Transverse colon (tissue), 4 donors: ENCODE measurements around the gene C1orf21. TPM values are rescaled to one million over a fixed set of nuclear protein-coding genes. Genes with fewer than 3 reads are reported as not detected.

Experiments
- DNase-seq: peaks from one replicate; pipeline ENCODE4 v3.0.0-alpha.2; 2019
- H3K27ac ChIP-seq, 4 donors: fragments of 200-600 bp; sonication (generic); 2 replicates each; pipeline ENCODE4 v1.5.1; 2016 to 2018; ENCODE audit warnings: inconsistent platforms in 4 of 4
- H3K27me3 ChIP-seq: fragments of 200-600 bp; sonication (generic); 2 replicates; pipeline ENCODE4 v1.5.1; 2017; ENCODE audit warnings: inconsistent platforms
- H3K36me3 ChIP-seq, 4 donors: fragments of 200-600 bp; sonication (generic); 2 replicates each; pipeline ENCODE4 v1.5.1; 2017 to 2019; ENCODE audit warnings: inconsistent platforms in 4 of 4
- H3K4me1 ChIP-seq, 4 donors: fragments of 200-600 bp; sonication (generic); 2 replicates each; pipeline ENCODE4 v1.5.1; 2017 to 2020; ENCODE audit warnings: inconsistent platforms in 4 of 4
- H3K4me3 ChIP-seq, 4 donors: fragments of 200-600 bp; sonication (generic); 1 replicate in 1 of 4; 2 replicates in 3 of 4; pipeline versions ENCODE4 v1.5.1 to v1.6.1; 2017 to 2019; ENCODE audit warnings: inconsistent platforms in 4 of 4
- H3K9me3 ChIP-seq, 2 donors: fragments of 200-600 bp; sonication (generic); 2 replicates each; pipeline ENCODE4 v1.5.1; 2017 to 2019; ENCODE audit warnings: inconsistent platforms in 2 of 2
- CTCF ChIP-seq, 5 experiments: fragments of 200-600 bp in 3 of 5; fragments of 450-650 bp in 2 of 5; sonication (generic) in 3 of 5; IDR thresholded peaks; 1 replicate in 2 of 5; 2 replicates in 3 of 5; pipeline ENCODE4 v1.5.1; 2016 to 2017; ENCODE audit warnings: antibody characterized with exemption in 5 of 5, inconsistent platforms in 3 of 5, mild to moderate bottlenecking in 2 of 5, moderate library complexity in 1 of 5
- EP300 ChIP-seq: sonication (generic); formaldehyde crosslinking; IDR thresholded peaks from one replicate; pipeline ENCODE4 v1.6.1; 2017; ENCODE audit warnings: antibody characterized with exemption, low read depth
- POLR2A ChIP-seq: fragments of 450-650 bp; IDR thresholded peaks from one replicate; pipeline ENCODE4 v1.6.1; 2016; ENCODE audit warnings: antibody characterized with exemption, mild to moderate bottlenecking, moderate library complexity
- POLR2AphosphoS5 ChIP-seq, 3 donors: sonication (generic); formaldehyde crosslinking; IDR thresholded peaks; one replicate each; pipeline ENCODE4 v1.6.1; 2016; ENCODE audit warnings: antibody characterized with exemption in 3 of 3
- WGBS, 2 donors: methylation state at CpG; one replicate each; pipeline ENCODE4 v1.1.5; 2018; ENCODE audit warnings: low coverage in 1 of 2; 5-methylcytosine and 5-hydroxymethylcytosine counted together
- in situ Hi-C, 4 donors: fragments of 200-750 bp; cut with MboI; loops; one replicate each; pipeline versions ENCODE4 v1.15.0 to v1.15.1; 2017; ENCODE audit warnings: low sequenced_read_pairs in 3 of 4, low pct_ligation_motif_present in 1 of 4, low pct_unique_long_range_greater_than_20kb in 1 of 4
- intact Hi-C: fragments of 100-400 bp; cut with DNase I; formaldehyde crosslinking; loops from one replicate; pipeline ENCODE4 v1.15.1; 2023; ENCODE audit warnings: low total_unique reads
- total RNA-seq, 4 donors: library from RNA; depleted of rRNA; stranded (reverse); fragments of >200 nt; gene quantifications; one replicate each; pipeline ENCODE4 v1.1.0, GENCODE V29; 2016

Gene C1orf21
- total RNA-seq, 4 donors from 2014 or later, result 38.4 to 70.0 (median 62.4) TPM

GRCh38 chr1:184427722-184428121 lies 40.9 kb downstream of the C1orf21 start:
- no peaks in the 10 kb centered on the region for H3K27me3 ChIP-seq
- no peaks in the 10 kb centered on the region for H3K9me3 ChIP-seq
- TF ChIP-seq CTCF (IDR thresholded peaks at IDR 0.05) (no peak), POLR2A (no peak), EP300 (no peak), POLR2AphosphoS5 (IDR thresholded peaks at IDR 0.05) (no peak)
- in situ Hi-C loops, result no loop called here
- DNase-seq, result no peak
- H3K4me3 ChIP-seq, result no peak overlapping the region
- intact Hi-C loops, result no loop called here
- H3K36me3 ChIP-seq, result no peaks in the 10 kb centered on the region
- 75 to 87% methylated on average over 1 to 2 of the region's 2 CpGs for WGBS, 2 donors
- H3K27ac ChIP-seq, result no peak overlapping the region
- peaks cover 10 to 47% (median 27%) of the 10 kb centered on the region in 4 donors for H3K4me1 ChIP-seq

GRCh38 chr1:184428604-184429003 lies 41.8 kb downstream of the C1orf21 start:
- H3K27ac ChIP-seq, result no peak overlapping the region
- no peak for DNase-seq
- no peaks in the 10 kb centered on the region for H3K9me3 ChIP-seq
- no peak for TF ChIP-seq CTCF (IDR thresholded peaks at IDR 0.05)
- TF ChIP-seq EP300, result no peak
- TF ChIP-seq POLR2AphosphoS5 (IDR thresholded peaks at IDR 0.05), result no peak
- no peak for TF ChIP-seq POLR2A
- H3K27me3 ChIP-seq, result no peaks in the 10 kb centered on the region
- in situ Hi-C loops (no loop called here), intact Hi-C loops (no loop called here)
- H3K36me3 ChIP-seq, result no peaks in the 10 kb centered on the region
- peaks cover 12 to 46% (median 25%) of the 10 kb centered on the region in 4 donors for H3K4me1 ChIP-seq
- H3K4me3 ChIP-seq, result no peak overlapping the region

- TF ChIP-seq EP300, result no peak
- no peak for TF ChIP-seq POLR2AphosphoS5 (IDR thresholded peaks at IDR 0.05)
- TF ChIP-seq CTCF (IDR thresholded peaks at IDR 0.05), result no peak
- TF ChIP-seq POLR2A, result no peak
- 87 to 90% methylated on average over 3 of the region's 3 CpGs for WGBS, 2 donors
- Histone ChIP-seq H3K27me3 (no peaks in the 10 kb centered on the region), H3K4me1 (peaks cover 12 to 40% (median 22%) of the 10 kb centered on the region in 4 donors), H3K27ac (no peak overlapping the region), H3K9me3 (no peaks in the 10 kb centered on the region), H3K36me3 (no peaks in the 10 kb centered on the region), H3K4me3 (no peak overlapping the region)
- in situ Hi-C loops (no loop called here), intact Hi-C loops (no loop called here)
- no peak for DNase-seq
These were observed 42.5 kb downstream of the C1orf21 start for GRCh38 chr1:184429335-184429734.

- DNase-seq, result no peak
- Histone ChIP-seq H3K36me3 (no peaks in the 10 kb centered on the region), H3K27ac (no peak overlapping the region), H3K27me3 (no peaks in the 10 kb centered on the region), H3K4me3 (no peak overlapping the region), H3K9me3 (no peaks in the 10 kb centered on the region), H3K4me1 (peaks cover 3 to 42% (median 16%) of the 10 kb centered on the region in 4 donors)
- in situ Hi-C loops, result no loop called here
- TF ChIP-seq POLR2A (no peak), POLR2AphosphoS5 (IDR thresholded peaks at IDR 0.05) (no peak), CTCF (IDR thresholded peaks at IDR 0.05) (no peak), EP300 (no peak)
- WGBS, 2 donors, result 64 to 90% methylated on average over 2 to 4 of the region's 4 CpGs
- intact Hi-C loops, result no loop called here
These were observed 47.2 kb downstream of the C1orf21 start for GRCh38 chr1:184433956-184434502.
